ENCODE results near the gene GGN.
"Not testable (repeated sequence)": the region's sequence is repeated elsewhere in the genome, so short reads cannot be mapped to it uniquely, and the experiment has no call there.

Gene GGN

GRCh38 chr19:38411898-38412297, 24.1 kb upstream of the GGN start:
- not testable (repeated sequence) for DNase-seq (ENCODE audit: low spot score)

- DNase-seq (ENCODE audit: low spot score) = no peak
Observed at GRCh38 chr19:38411041-38411712, 23.3 kb upstream of the GGN start.

DNA sequence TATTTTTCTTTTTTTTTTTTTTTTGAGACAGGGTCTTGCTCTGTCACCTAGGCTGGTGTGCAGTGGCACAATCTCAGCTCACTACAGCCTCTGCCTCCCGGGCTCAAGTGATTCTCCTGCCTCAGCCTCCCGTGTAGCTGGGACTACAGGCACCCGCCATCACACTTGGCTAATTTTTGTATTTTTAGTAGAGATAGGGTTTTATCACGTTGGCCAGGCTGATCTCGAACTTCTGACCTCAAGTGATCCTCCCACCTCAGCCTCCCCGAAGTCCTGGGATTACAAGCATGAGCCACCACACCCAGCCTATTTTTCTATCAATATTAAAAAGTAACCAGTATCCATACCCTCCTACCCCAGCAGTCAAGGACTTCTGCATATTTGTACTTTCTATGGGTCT, 22.6 kb upstream of the GGN start:
- DNase-seq (ENCODE audit: low spot score) = not testable (repeated sequence)

DNA sequence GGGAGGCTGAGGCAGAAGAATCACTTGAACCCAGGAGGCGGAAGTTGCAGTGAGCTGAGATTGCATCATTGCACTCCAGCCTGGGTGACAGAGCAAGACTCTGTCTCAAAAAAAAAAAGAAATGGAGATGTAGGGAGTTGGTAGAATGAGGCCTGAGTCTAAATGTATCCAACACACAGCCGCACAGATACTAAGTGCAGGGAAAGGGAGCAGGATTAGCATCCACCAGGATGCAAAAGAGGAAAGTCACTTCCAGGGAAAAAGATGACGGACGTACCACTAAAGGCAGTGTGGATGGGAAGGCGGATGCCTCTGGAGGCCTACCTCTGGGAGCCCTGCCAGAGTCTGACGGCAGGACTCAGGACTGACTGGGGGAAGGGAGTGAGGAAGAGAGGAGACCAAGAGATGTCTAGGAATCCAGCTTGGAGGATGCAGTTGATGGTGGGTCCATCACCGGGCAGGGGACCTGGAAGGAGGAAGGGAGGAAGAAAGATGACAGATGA, 21.8 kb upstream of the GGN start:
- DNase-seq (ENCODE audit: low spot score) = no peak

GRCh38 chr19:38405276-38405675, 17.4 kb upstream of the GGN start:
- no peak for DNase-seq (ENCODE audit: low spot score)

DNA sequence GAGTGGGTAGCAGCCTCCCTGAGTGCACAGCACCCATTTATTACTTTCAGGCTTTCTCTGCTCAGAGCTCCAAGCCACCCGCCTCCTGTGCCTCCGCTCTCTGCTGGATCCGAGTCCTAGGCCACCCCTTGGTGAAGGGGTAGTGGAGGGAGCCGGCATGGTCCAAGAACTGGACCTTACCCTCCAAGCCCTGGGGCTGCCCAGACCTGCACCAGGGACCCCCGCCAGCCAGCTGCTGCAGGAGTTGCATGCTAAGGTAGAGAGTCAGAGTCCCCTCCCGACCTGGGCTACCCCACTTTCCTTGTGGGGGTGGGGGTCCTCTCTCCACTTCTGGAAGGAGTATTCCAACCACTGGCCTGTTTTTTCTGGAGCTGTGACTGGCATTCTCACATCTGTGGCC, 17.0 kb upstream of the GGN start:
- no peak for DNase-seq (ENCODE audit: low spot score)

GRCh38 chr19:38402967-38403674, 15.3 kb upstream of the GGN start, which contains the start of gene FAM98C:
Gene FAM98C, plus strand, starts transcription at chr19:38403093. Its CDS starts 61 bp downstream, at chr19:38403154.
- peak; percentile 99 for DNase-seq (ENCODE audit: low spot score)

GRCh38 chr19:38402623-38402966, 14.8 kb upstream of the GGN start:
- DNase-seq (ENCODE audit: low spot score) = no peak

DNA sequence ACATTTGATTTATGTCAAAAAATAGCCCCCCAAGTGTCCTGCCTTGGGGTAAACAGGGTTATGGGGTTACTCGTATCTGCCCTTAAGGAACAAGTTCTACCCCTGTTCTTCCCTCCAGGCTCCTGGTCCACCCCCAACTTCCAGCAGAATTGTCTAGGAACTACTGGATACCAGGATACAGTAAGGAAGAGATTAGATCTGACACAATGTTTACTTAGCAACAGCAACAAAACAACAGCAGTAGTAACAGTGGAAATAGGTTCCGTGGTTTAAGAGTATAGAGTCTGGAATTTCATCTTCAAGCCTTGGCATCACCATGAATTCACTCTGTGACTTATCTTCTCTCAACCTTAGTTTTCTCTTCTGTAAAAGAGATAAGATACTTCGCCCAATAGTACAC, 13.3 kb upstream of the GGN start:
- DNase-seq (ENCODE audit: low spot score) = no peak

GRCh38 chr19:38400361-38400760, 12.5 kb upstream of the GGN start:
- DNase-seq (ENCODE audit: low spot score) = no peak

DNA sequence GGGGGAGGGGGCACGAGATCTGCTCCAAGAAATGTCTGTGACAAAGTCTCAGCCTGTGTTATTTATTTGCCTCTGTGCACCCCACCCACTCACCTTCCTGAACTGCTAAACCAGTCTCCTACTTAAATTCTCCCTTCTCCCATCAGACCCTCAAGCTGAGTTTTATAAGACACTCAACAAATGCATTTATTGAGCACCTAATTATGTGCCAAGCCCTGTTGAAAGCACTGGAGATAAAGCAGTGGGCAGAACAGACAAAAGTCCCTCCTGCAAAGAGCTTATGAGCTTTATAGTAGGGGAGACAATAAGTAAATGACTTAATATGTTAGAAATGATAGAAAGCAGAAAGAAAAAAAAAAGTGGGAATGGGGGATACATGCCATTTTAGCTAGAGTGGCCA, 11.7 kb upstream of the GGN start:
- DNase-seq (ENCODE audit: low spot score) = no peak

DNA sequence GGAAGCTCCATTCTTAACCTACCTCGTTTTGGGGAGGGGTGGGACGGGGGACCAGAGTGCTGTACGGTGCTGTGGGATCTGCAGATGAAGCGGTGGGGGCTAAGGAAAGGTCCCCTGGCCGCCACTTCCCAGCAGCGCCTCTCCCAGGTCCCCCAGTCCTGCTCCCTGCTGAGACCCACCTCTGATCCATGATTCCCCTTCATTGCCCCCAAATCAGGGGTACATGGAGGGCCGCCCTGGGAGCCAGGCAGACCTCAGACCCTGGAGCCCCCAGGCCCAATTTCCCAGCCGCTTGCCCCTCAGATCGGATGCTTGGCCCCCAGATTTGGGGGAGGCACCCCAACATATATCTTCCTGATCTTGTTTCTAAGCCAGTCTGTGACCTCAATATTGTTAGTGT, 11.2 kb upstream of the GGN start:
- DNase-seq (ENCODE audit: low spot score) = no peak

GRCh38 chr19:38395381-38396114, 7.7 kb upstream of the GGN start:
- DNase-seq (ENCODE audit: low spot score) = no peak

DNA sequence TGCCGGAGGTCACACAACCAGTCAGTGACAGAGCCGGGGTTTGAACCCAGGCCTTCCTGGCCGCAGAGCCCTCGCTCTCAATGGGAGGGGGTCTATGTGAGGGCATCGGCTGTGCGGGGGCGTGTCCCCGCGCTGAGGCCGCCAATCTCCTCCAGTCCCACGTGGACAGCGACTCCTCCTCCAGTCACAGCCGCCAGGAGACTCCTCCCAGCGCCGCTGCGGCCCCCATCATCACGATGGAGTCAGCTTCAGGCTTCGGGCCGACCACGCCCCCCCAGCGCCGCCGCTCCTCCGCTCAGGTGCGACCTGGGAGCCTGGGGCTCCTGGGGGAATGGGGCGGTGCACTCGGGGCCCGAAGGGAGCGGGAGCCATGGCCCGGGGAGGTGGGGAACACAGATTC, 6.7 kb upstream of the GGN start:
- DNase-seq (ENCODE audit: low spot score) = no peak

GRCh38 chr19:38392707-38393308, 5.0 kb upstream of the GGN start:
- no peak for DNase-seq (ENCODE audit: low spot score)

GRCh38 chr19:38391911-38392464, 4.2 kb upstream of the GGN start:
- no peak for DNase-seq (ENCODE audit: low spot score)

DNA sequence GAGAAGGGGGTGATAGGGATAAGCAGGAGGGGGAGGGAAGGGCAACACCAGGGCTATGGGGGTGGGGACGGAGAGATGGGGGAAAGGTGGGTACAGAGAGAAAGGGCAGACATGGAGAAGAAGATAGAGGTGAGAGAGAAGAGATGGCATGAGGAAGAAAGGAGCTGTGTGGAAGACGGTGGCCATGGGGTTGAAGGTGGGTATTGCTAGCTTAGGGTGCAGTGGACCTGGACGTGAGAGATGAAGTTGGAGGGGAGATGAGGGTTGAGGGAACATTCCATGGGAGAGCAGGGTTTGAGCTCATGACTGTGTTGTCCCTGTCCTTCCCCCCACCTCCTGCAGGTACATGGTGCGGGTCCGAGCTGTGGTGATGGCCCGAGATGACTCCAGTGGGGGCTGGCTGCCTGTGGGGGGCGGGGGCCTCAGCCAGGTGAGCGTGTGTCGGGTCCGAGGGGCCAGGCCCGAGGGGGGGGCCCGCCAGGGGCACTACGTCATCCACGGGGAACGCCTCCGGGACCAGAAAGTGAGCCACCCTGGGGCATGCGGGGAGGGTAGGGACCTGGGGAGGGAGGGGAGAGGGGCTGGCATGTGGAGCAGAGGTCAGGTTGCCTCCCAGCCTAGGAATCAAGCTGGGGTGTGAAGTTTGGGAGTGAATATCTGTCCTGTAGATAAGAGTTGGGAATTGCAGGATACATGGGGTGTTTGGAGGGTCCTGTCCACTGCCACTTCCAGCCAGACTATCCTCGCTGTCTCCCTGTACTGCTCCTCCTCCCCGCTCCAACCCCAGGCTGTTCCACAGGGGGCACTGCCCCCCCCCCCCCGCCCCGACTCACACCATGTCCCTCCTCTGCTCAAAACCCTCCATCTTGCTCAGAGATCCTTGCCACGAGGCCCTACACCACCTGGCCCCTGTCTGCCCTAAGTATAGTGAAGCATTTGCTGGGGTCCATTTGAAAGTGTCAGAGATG, 2.4 kb upstream of the GGN start:
- no peak for DNase-seq (ENCODE audit: low spot score)

DNA sequence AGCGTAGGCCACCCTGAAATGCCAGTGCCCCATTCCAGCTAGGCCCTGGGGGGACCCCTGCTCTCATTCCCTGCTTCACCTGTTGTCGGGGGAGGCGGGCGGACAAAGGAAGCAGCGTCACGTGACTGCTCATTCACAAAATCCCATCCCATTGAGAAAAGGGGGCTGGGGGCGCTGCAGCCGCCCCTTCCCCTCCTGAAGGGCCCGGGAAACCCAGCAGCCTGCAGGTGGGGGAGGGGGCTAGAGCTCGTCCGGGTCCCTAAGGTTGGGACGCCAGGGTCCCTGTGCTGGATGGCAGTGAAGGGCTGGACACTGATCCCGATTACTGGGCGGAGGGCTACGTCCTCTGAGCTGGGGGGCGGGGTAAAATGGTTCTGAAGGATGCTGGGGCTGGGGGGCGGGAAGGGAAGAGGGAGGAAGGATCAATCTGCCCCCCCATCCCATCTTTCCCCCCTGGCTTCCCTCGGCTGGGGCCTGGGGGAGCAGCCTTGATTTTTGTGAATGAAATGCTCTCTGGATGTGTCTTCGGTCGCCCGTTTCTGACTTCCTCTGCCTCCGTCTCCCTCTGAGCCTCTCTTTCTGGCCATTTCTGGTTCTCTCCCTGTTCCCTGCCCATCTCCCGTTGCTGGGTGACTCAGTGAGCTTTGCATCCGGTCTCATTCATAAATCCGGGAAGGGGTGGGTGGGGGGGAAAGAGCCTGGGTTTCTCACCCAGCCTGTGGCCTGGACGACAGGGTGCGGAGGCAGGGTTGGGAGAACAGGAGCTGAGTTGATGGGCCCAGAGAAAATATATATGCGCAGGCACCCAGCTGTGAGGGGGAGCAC, 1.5 kb upstream of the GGN start:
- DNase-seq (ENCODE audit: low spot score) = no peak

DNA sequence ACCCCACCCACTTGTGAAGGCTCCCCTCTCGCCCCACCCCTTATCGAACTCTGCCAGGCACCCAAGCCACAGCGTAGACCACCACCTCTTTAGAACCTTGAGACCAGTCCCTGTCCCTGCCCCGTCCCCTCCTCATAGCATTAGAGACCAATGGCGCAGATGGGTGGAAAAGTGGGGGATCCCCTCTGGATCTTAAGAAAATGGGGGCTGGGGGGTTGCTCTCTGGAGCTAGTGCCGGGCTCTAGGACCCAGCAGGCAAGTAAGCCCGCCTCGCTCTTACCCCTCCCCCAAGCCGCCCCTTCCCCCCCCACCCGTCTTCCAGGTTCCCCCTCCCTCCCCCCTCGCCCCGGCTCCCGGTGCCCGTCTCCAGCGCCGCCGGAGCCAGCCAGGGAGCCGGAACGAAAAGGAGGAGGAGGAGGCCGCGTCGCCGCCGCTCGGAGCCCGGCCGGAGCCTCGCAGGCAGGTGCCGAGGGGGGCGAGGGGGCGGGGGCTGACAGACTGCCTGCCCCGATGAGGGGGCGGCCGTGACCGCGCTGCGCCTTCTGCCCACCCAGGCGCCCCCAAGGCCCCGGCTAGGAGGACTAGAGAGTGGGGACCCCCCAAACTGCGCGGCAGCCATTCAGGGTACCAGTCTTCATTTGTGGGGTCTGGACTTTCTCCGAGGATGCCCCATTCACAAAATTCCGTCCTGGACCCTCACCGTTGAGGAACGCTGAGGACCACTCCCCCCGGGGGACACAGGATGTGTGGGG, 691 bp upstream of the GGN start, which contains the start of gene SPRED3:
TSS of gene SPRED3 (plus strand) at position 349 of the 752 bp plus-strand sequence. CDS start 1,606 bp downstream, outside the sequence.
- no peak for DNase-seq (ENCODE audit: low spot score)

Data from left forelimb (tissue), 1 donor.